NB4 (cell line): ENCODE measurements around the gene MYH10.

ENCODE experiments used
- MAX ChIP-seq: IDR thresholded peaks from 2 replicates; pipeline ENCODE4 v1.6.1; 2011; ENCODE audit warnings: low read depth, low read length
- MYC ChIP-seq: IDR thresholded peaks from 2 replicates; pipeline ENCODE4 v1.6.1; 2011; ENCODE audit warnings: low read depth, low read length
- POLR2A ChIP-seq: IDR thresholded peaks from 2 replicates; pipeline ENCODE4 v1.6.1; 2011; ENCODE audit warnings: mild to moderate bottlenecking; ENCODE audit not compliant: insufficient read length; ENCODE audit errors: extremely low read depth
- TF ChIP-seq, protein P1 (sequence below): IDR thresholded peaks from one replicate; pipeline ENCODE4 v1.5.1; 2012; ENCODE audit warnings: low read depth, low read length

DNA sequence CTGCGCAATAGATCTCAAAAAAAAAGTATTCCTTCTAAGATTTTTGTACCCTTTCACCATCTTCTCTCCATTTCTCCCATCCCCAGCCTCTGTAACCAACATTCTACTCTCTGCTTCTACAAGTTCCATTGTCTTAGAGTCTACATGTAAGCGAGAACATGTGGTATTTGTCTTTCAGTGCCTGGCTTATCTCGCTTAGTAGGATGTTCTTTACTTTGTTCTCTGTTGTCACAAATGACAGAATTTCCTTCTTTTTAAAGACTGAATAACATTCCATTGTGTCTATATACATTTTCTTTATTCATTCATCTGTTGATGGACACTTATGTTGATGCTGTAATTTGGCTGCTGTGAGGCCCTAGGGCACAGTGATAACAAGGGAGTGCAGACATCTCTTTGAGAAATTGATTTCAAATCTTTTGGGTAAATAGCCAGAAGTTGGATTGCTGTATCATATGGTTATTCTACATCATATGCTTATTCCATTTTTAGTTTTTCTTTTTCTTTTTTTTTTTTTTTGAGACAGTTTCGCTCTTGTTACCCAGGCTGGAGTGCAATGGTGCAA, 37.7 kb upstream of the MYH10 start:
- TF ChIP-seq, protein P1, sequence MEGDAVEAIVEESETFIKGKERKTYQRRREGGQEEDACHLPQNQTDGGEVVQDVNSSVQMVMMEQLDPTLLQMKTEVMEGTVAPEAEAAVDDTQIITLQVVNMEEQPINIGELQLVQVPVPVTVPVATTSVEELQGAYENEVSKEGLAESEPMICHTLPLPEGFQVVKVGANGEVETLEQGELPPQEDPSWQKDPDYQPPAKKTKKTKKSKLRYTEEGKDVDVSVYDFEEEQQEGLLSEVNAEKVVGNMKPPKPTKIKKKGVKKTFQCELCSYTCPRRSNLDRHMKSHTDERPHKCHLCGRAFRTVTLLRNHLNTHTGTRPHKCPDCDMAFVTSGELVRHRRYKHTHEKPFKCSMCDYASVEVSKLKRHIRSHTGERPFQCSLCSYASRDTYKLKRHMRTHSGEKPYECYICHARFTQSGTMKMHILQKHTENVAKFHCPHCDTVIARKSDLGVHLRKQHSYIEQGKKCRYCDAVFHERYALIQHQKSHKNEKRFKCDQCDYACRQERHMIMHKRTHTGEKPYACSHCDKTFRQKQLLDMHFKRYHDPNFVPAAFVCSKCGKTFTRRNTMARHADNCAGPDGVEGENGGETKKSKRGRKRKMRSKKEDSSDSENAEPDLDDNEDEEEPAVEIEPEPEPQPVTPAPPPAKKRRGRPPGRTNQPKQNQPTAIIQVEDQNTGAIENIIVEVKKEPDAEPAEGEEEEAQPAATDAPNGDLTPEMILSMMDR = no peak
- no peak for TF ChIP-seq POLR2A
- no peak for TF ChIP-seq MYC
- TF ChIP-seq MAX = no peak
